ENCODE data around the gene P4HA3. TPM values are rescaled to one million over a fixed set of nuclear protein-coding genes. Genes with fewer than 3 reads are reported as not detected.

The P4HA3 gene
- polyA plus RNA-seq, 4 donors, result 0.93 to 1.3 (median 1.0) TPM

GRCh38 chr11:74269161-74269811, 42.2 kb downstream of the P4HA3 start:
- DNase-seq (ENCODE audit: low read depth in 4 of 4, low spot score in 3 of 4), result no peak

DNA sequence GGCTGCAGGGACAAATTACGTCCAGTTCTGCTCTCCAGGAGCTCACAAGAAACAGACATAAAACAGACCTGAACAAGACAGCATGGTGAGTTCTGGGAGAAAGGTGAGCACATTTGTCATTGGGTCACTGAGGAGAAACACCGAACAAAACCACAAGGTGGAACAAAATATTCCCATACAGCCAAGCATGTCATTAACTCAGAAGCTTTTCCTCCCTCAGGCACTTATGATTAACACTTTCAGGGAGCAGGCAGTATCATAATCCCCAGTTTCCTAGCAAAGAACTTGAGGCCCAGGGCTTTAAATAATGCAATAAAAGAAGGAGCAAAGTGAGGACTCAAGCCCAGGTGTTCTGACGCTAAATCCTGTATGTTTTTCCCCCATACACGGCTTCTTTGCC, 43.0 kb downstream of the P4HA3 start:
- DNase-seq (ENCODE audit: low read depth in 4 of 4, low spot score in 3 of 4), result no peak

DNA sequence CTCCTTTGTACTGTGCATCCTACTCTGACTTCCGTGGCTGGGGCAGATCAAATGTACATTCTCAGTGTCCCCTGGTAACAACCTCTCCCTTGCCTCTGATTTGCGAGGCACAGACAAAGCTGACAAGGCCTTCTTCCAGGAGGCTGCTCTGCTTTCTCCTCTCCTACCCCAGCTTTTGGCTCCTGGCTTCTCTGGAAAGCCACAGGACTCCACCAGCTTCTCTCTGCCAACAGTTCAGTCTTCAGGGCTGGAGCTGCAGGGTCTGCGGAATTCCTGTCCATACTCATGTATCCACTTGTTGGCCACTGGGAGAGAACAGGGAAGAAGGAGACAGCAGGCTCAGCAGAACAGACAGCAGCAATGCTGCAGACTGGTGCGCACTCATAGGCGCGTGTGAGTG, 44.4 kb downstream of the P4HA3 start:
- no peak for DNase-seq (ENCODE audit: low read depth in 4 of 4, low spot score in 3 of 4)

DNA sequence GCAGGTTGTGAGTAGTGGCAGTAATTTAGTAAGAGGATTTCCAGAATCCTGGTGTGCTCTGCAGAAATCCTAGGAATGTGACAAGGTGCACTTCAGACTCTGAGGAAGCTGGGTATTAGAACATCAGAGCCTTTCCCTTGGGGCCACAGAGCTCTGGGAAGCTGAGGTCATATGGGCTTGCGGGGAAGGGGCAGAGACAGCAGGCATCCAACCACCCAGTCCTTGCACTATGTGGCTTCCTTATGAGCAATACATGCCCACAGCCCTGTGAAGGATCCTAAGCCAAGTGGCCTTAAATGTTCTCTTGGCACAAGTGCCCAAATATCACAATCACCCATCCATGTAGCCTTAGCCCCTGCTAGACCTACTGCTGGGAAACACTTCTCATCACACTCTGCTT, 46.2 kb downstream of the P4HA3 start:
- no peak for DNase-seq (ENCODE audit: low read depth in 4 of 4, low spot score in 3 of 4)

- no peak for DNase-seq (ENCODE audit: low read depth in 4 of 4, low spot score in 3 of 4)
Measured at GRCh38 chr11:74262725-74263124, 48.7 kb downstream of the P4HA3 start.

- peak in 3 of 4 donors; percentile 19 to 36 (median 27) for DNase-seq (ENCODE audit: low read depth in 4 of 4, low spot score in 3 of 4)
Measured at GRCh38 chr11:74257959-74258553, 53.4 kb downstream of the P4HA3 start.

- no peak for DNase-seq (ENCODE audit: low read depth in 4 of 4, low spot score in 3 of 4)
Measured at GRCh38 chr11:74256378-74257133, 54.9 kb downstream of the P4HA3 start.

- DNase-seq (ENCODE audit: low read depth in 4 of 4, low spot score in 3 of 4), result peak; percentile 22 to 39 (median 24)
Measured at GRCh38 chr11:74255741-74256375, 55.6 kb downstream of the P4HA3 start.

GRCh38 chr11:74253361-74253760, 58.1 kb downstream of the P4HA3 start:
- no peak for DNase-seq (ENCODE audit: low read depth in 4 of 4, low spot score in 3 of 4)

- no peak for DNase-seq (ENCODE audit: low read depth in 4 of 4, low spot score in 3 of 4)
Measured at GRCh38 chr11:74249496-74249895, 61.9 kb downstream of the P4HA3 start.

- no peak for DNase-seq (ENCODE audit: low read depth in 4 of 4, low spot score in 3 of 4)
Measured at GRCh38 chr11:74248469-74248868, 63.0 kb downstream of the P4HA3 start.

DNA sequence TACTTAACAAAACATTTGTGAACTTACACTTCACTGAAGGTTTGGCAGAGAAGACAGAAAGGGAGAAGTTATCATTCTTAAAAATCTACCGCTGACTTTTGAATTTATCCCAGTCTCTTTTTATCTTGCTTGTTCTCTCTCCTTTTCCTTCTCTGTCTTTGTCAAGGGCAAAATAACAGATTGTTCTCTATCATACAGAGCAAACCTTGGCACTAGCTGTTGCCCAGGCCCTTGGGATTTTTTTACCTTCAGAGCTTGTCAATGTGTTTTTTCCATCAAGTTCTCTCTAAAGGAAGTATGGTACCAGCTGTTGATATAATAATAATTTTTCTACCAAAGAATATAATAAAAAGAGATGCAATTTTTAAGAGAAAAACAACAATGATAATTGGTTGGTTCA, 73.2 kb downstream of the P4HA3 start:
- DNase-seq (ENCODE audit: low read depth in 4 of 4, low spot score in 3 of 4), result no peak

DNA sequence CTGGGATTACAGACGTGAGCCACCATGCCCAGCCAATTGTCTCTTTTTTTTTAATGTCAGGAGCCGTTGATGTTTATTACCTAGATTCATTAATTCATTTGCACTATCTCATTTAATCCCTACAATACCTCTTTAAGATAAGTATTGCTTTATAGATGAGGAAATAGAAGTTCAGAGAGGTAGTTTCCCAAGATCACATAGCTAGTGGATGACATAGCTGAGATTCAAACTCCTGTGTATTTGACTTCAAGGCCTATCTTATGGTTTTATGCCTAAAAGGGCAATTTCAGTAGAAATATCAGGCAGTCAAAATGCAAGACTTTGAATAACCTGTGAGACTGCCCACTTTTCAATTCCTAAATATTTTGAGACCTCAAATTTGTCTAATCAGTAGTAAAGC, 73.9 kb downstream of the P4HA3 start:
- no peak for DNase-seq (ENCODE audit: low read depth in 4 of 4, low spot score in 3 of 4)

DNA sequence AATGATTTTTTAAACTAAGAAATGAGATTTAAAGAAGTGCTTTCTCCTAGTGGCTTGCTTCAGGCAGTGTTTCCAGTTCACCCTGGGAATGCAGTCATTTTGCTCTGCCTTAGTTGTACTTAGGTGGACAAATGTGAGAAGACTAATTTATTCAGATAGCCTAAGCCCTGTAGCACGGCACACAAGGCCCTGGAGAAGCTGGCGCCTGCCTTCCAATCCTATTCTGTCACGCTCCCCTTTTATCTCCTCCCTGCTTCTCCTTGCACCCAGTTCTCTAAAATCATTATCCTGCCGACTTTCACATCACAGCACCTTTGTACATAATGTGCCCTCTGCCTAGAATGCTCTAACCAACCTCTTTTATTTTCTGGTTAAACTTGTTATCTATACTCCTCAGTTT, 76.3 kb downstream of the P4HA3 start:
- DNase-seq (ENCODE audit: low read depth in 4 of 4, low spot score in 3 of 4), result no peak

- no peak for DNase-seq (ENCODE audit: low read depth in 4 of 4, low spot score in 3 of 4)
Measured at GRCh38 chr11:74233683-74234082, 77.8 kb downstream of the P4HA3 start.

DNA sequence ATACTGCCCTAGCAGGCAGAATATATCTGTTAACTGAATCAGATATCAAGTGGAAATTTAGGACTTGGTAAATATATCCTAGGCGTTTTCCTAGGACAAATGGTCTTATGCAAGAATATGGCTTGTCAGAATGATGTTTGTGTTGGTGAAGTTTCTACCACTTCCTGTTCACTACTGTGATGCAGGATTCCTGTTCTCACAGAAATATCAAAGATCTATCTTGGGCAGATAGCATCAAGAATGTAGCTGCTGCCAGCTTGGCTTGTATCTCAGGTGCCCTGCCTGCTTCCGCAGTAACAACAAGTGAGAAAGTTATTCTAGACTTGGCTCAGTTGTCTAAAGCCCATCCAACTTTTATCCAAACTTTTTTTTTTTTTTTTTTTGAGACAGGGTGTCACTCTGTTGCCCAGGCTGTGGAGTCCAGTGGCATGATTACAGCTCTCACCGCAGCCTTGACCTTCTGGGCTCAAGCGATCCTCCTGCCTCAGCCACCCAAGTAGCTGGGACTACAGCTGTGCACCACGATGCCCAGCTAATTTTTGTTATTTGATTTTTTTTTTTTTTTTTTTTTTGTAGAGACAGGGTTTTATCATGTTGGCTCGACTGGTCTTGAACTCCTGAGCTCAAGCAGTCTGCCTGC, 79.0 kb downstream of the P4HA3 start:
- DNase-seq (ENCODE audit: low read depth in 4 of 4, low spot score in 3 of 4), result no peak

DNA sequence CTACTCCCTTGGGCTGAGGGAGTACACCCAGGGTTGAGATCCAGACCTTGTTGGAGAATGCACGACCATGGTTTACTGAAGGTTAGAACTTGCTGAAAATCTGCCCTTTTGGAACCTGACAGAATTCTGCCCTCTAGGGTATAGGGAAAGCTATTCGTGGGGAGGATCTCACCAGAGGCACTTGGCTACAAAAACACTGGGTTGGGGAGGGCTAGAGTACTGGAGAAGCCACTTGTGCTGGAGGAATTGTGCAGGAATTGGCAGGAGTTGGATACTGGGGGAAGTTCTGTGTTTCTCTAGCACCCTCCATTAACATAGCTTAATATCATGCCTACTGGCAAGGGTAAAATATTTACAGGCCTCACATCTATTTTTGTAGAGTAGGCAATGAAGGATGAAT, 84.5 kb downstream of the P4HA3 start:
- no peak for DNase-seq (ENCODE audit: low read depth in 4 of 4, low spot score in 3 of 4)

DNA sequence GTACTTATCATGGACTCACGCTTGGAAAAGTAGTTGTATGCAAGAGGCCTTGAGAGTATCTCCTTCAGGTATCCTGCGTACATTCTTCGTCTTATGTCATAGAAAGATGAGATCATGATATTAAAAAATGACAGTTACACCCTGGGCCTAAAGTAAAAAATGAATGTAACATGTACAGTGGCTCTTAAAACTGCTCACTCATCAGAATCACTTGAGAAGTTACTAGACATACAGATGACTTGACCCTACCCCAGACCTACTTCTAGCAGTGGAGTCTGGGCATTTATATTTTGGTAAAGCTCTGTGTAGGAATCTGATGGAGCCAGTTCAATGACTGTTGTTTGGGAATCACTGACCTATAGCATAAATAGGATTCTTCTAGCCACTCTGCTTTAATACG, 85.9 kb downstream of the P4HA3 start:
- DNase-seq (ENCODE audit: low read depth in 4 of 4, low spot score in 3 of 4), result no peak

DNA sequence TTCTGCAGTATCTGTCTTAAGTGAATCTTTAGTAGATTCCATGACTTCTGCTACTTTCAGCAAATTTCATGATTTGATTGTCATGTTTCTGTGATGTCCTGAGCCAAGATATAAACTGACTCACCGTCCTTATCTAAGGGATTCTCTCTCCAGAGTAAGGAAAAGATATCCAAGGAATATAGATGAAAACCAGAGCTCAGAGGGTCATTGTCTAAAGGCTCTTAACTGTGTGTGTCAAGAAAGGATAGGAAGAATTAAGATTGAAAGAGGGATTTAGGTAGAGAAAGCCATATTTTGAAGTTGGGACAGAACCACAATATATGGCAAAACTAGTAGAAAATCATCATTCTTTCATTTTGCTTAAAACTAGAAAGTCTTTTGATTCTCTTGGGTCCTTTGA, 89.6 kb downstream of the P4HA3 start:
- no peak for DNase-seq (ENCODE audit: low read depth in 4 of 4, low spot score in 3 of 4)

DNA sequence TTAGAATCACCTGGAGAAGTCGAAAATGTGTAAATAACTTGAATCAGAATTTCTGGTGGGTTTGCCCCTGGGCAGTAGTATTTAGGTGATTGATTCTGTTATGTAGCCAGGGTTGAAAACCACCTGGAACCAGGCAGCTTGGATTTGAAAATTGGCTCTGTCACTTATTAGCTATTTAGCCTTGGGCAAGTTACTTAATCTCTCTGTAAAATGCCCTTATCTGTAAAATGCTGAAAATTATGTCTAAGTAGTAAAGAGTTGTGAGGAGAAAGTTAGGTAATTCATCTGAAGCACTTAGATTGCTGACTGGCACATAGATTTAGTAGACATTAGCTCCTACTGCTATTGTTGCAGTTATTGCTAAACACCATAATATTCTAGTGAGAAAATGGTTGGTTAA, 91.1 kb downstream of the P4HA3 start:
- no peak for DNase-seq (ENCODE audit: low read depth in 4 of 4, low spot score in 3 of 4)
